Smooth muscle cell (in vitro differentiated cells): Measurements from ENCODE around the gene NTRK2. TPM values are rescaled to one million over a fixed set of nuclear protein-coding genes. Genes with fewer than 3 reads are reported as not detected.

Experiments
- DNase-seq: peaks from one replicate; lab custom pipeline; 2025; ENCODE audit not compliant: unreplicated experiment; lab: John Stamatoyannopoulos, UW
- H2AFZ ChIP-seq: fragments of 200-600 bp; sonication (generic); 2 replicates; pipeline ENCODE4 v1.6.0; 2016; ENCODE audit warnings: antibody characterized with exemption, low read depth, mild to moderate bottlenecking
- H3F3A ChIP-seq: fragments of 200-600 bp; sonication (generic); 2 replicates; pipeline ENCODE4 v1.6.0; 2017; ENCODE audit warnings: antibody characterized with exemption, low read depth
- H3K27ac ChIP-seq: fragments of 200-600 bp; sonication (generic); 2 replicates; pipeline ENCODE4 v1.5.1; 2016; ENCODE audit warnings: low read depth, mild to moderate bottlenecking
- H3K27me3 ChIP-seq: fragments of 200-600 bp; sonication (generic); 2 replicates; pipeline ENCODE4 v1.6.1; 2016; ENCODE audit warnings: low read depth, mild to moderate bottlenecking
- H3K36me3 ChIP-seq: fragments of 200-600 bp; sonication (generic); 2 replicates; pipeline ENCODE4 v1.5.1; 2016; ENCODE audit warnings: low read depth
- H3K4me1 ChIP-seq: fragments of 200-600 bp; sonication (generic); 2 replicates; pipeline ENCODE4 v1.5.1; 2016; ENCODE audit warnings: low read depth
- H3K4me2 ChIP-seq: fragments of 200-600 bp; sonication (generic); 2 replicates; pipeline ENCODE4 v1.6.0; 2016; ENCODE audit warnings: mild to moderate bottlenecking
- H3K4me3 ChIP-seq: fragments of 200-600 bp; sonication (generic); 2 replicates; pipeline ENCODE4 v1.5.1; 2016; ENCODE audit warnings: mild to moderate bottlenecking
- H3K79me2 ChIP-seq: fragments of 200-600 bp; sonication (generic); 2 replicates; pipeline ENCODE4 v1.6.0; 2016; ENCODE audit warnings: low read depth, mild to moderate bottlenecking
- H3K9ac ChIP-seq: fragments of 200-600 bp; sonication (generic); 2 replicates; pipeline ENCODE4 v1.6.0; 2016; ENCODE audit warnings: low read depth
- H3K9me3 ChIP-seq: fragments of 200-600 bp; sonication (generic); replicated peaks from 2 replicates; pipeline ENCODE4 v1.5.1; 2016; ENCODE audit warnings: low read depth
- H4K20me1 ChIP-seq: fragments of 200-600 bp; sonication (generic); 2 replicates; pipeline ENCODE4 v1.6.0; 2016; ENCODE audit warnings: low read depth
- CTCF ChIP-seq: fragments of 200-600 bp; sonication (generic); IDR thresholded peaks from 2 replicates; pipeline ENCODE4 v1.5.1; 2017; ENCODE audit warnings: borderline replicate concordance, mild to moderate bottlenecking, antibody characterized with exemption; ENCODE audit not compliant: insufficient read depth, poor library complexity, severe bottlenecking
- WGBS: methylation state at CpG from one replicate; pipeline ENCODE4 v1.1.7; 2016; ENCODE audit warnings: low lambda C conversion rate; 5-methylcytosine and 5-hydroxymethylcytosine counted together
- polyA plus RNA-seq: library from polyadenylated mRNA; unstranded; fragments of >200 nt; fragmentation: Nextera tagmentation; extraction: Ambion mirVana; gene quantifications from 2 replicates; pipeline ENCODE4 v1.2.1, GENCODE V29; 2016
- total RNA-seq: library from RNA; depleted of rRNA; stranded (reverse); fragments of >200 nt; gene quantifications from 2 replicates; pipeline ENCODE4 v1.2.3, GENCODE V29; 2014

NTRK2 gene
- total and polyA plus RNA-seq, 2 experiments from 2014 or later = 1.7 to 3.9 TPM

- Histone ChIP-seq H3F3A (no peaks in the 10 kb centered on the region), H2AFZ (no peak overlapping the region), H3K79me2 (no peaks in the 10 kb centered on the region), H3K36me3 (no peaks in the 10 kb centered on the region), H3K9ac (no peak overlapping the region), H3K27ac (no peak overlapping the region), H3K4me2 (no peak overlapping the region), H3K27me3 (peaks cover 8% of the 10 kb centered on the region), H3K9me3 (no peaks in the 10 kb centered on the region), H3K4me1 (peaks cover 20% of the 10 kb centered on the region), H3K4me3 (no peak overlapping the region), H4K20me1 (no peaks in the 10 kb centered on the region)
- no peak for DNase-seq
- WGBS = 81% methylated on average over 6 of the region's 6 CpGs
- TF ChIP-seq CTCF = no peak
These were observed 188.8 kb downstream of the NTRK2 start for GRCh38 chr9:84858364-84858763.

GRCh38 chr9:84860249-84861115 lies 191.0 kb downstream of the NTRK2 start:
- no peaks in the 10 kb centered on the region for H3K9me3 ChIP-seq
- H3K4me2 ChIP-seq = no peak overlapping the region
- H3K79me2 ChIP-seq = no peaks in the 10 kb centered on the region
- no peaks in the 10 kb centered on the region for H3K36me3 ChIP-seq
- no peak for DNase-seq
- no peak overlapping the region for H2AFZ ChIP-seq
- no peak overlapping the region for H3K27ac ChIP-seq
- 57% methylated on average over 12 of the region's 12 CpGs for WGBS
- H3F3A ChIP-seq = no peaks in the 10 kb centered on the region
- no peak overlapping the region for H3K9ac ChIP-seq
- H3K4me1 ChIP-seq = peaks cover 22% of the 10 kb centered on the region
- no peaks in the 10 kb centered on the region for H4K20me1 ChIP-seq
- no peak overlapping the region for H3K4me3 ChIP-seq
- TF ChIP-seq CTCF = no peak
- H3K27me3 ChIP-seq = peaks cover 8% of the 10 kb centered on the region

- DNase-seq = no peak
- no peaks in the 10 kb centered on the region for H4K20me1 ChIP-seq
- peaks cover 22% of the 10 kb centered on the region for H3K4me1 ChIP-seq
- TF ChIP-seq CTCF = no peak
- peaks cover 8% of the 10 kb centered on the region for H3K27me3 ChIP-seq
- no peak overlapping the region for H3K4me3 ChIP-seq
- no peaks in the 10 kb centered on the region for H3F3A ChIP-seq
- H3K4me2 ChIP-seq = no peak overlapping the region
- no peaks in the 10 kb centered on the region for H3K9me3 ChIP-seq
- no peaks in the 10 kb centered on the region for H3K36me3 ChIP-seq
- H2AFZ ChIP-seq = no peak overlapping the region
- no peak overlapping the region for H3K9ac ChIP-seq
- H3K79me2 ChIP-seq = no peaks in the 10 kb centered on the region
- H3K27ac ChIP-seq = no peak overlapping the region
- WGBS = 94% methylated on average over 4 of the region's 4 CpGs
These were observed 191.9 kb downstream of the NTRK2 start for GRCh38 chr9:84861455-84861854.

GRCh38 chr9:84862308-84862707 lies 192.8 kb downstream of the NTRK2 start:
- Histone ChIP-seq H3K36me3 (no peaks in the 10 kb centered on the region), H3K9ac (no peak overlapping the region), H3K4me3 (no peak overlapping the region), H4K20me1 (no peaks in the 10 kb centered on the region), H3K79me2 (no peaks in the 10 kb centered on the region), H3K9me3 (no peaks in the 10 kb centered on the region), H3K4me2 (no peak overlapping the region), H2AFZ (no peak overlapping the region), H3F3A (no peaks in the 10 kb centered on the region), H3K4me1 (peaks cover 22% of the 10 kb centered on the region), H3K27ac (no peak overlapping the region), H3K27me3 (peaks cover 6% of the 10 kb centered on the region)
- DNase-seq = no peak
- 92% methylated on average over 7 of the region's 7 CpGs for WGBS
- no peak for TF ChIP-seq CTCF
